Coronary artery (tissue), 2 donors: ENCODE data around the gene PDE11A.

Experiments
- DNase-seq: peaks from one replicate; pipeline ENCODE4 v3.0.0-alpha.2; 2017; ENCODE audit warnings: low spot score
- H3K27ac ChIP-seq, 2 donors: fragments of 200-600 bp; sonication (generic); one replicate each; pipeline ENCODE4 v1.5.1; 2016 to 2019
- H3K4me3 ChIP-seq: fragments of 200-600 bp; sonication (generic); 2 replicates; pipeline ENCODE4 v1.5.1; 2016; ENCODE audit warnings: mild to moderate bottlenecking, moderate library complexity
- CTCF ChIP-seq: fragments of 200-600 bp; sonication (generic); IDR thresholded peaks from one replicate; pipeline ENCODE4 v1.5.1; 2019; ENCODE audit warnings: antibody characterized with exemption

The PDE11A gene

GRCh38 chr2:177708660-177709444 lies 363.7 kb downstream of the PDE11A start:
- no peak overlapping the region for H3K27ac ChIP-seq
- no peak for DNase-seq
- H3K4me3 ChIP-seq = no peak overlapping the region
- no peak for TF ChIP-seq CTCF

- TF ChIP-seq CTCF = no peak
- no peak for DNase-seq
- no peak overlapping the region for H3K4me3 ChIP-seq
- no peak overlapping the region for H3K27ac ChIP-seq
These were observed 364.5 kb downstream of the PDE11A start for GRCh38 chr2:177708106-177708505.

GRCh38 chr2:177705511-177706173 lies 366.9 kb downstream of the PDE11A start:
- no peak for TF ChIP-seq CTCF
- no peak overlapping the region for H3K27ac ChIP-seq

GRCh38 chr2:177703159-177703558 lies 369.4 kb downstream of the PDE11A start:
- no peak for TF ChIP-seq CTCF
- Histone ChIP-seq H3K4me3 (no peak overlapping the region), H3K27ac (no peak overlapping the region)
- DNase-seq = no peak

More at GRCh38 chr2:177705511-177706173, 366.9 kb downstream of the PDE11A start:
- no peak overlapping the region for H3K4me3 ChIP-seq
- no peak for DNase-seq

- no peak overlapping the region for H3K27ac ChIP-seq
- DNase-seq = no peak
- no peak for TF ChIP-seq CTCF
- no peak overlapping the region for H3K4me3 ChIP-seq
These were observed 374.3 kb downstream of the PDE11A start for GRCh38 chr2:177698281-177698680.

- Histone ChIP-seq H3K4me3 (no peak overlapping the region), H3K27ac (no peak overlapping the region)
- DNase-seq = no peak
- no peak for TF ChIP-seq CTCF
These were observed 378.2 kb downstream of the PDE11A start for GRCh38 chr2:177694348-177694747.
